ENCODE measurements around the gene RINL.
"Not testable (repeated sequence)": the region's sequence is repeated elsewhere in the genome, so short reads cannot be mapped to it uniquely, and the experiment has no call there.

The RINL gene

GRCh38 chr19:38829203-38829602 lies 48.9 kb downstream of the RINL start:
- H3K27ac Mint-ChIP-seq (ENCODE audit: low read depth); DNase-seq (ENCODE audit: low spot score in 2 of 2); H3K9me3 Mint-ChIP-seq; ATAC-seq (replicated peaks; ENCODE audit: extremely low read depth, poor library complexity, severe bottlenecking); H3K4me3 Mint-ChIP-seq; H3K27me3 Mint-ChIP-seq: not testable (repeated sequence)
- peaks cover 24% of the 10 kb centered on the region for H3K36me3 Mint-ChIP-seq (ENCODE audit: insufficient read depth)
- H3K4me1 Mint-ChIP-seq: peaks cover 33% of the 10 kb centered on the region

- no peaks in the 10 kb centered on the region for H3K9me3 Mint-ChIP-seq
- no peak for ATAC-seq (replicated peaks; ENCODE audit: extremely low read depth, poor library complexity, severe bottlenecking)
- no peak for DNase-seq (ENCODE audit: low spot score in 2 of 2)
- H3K27ac Mint-ChIP-seq (ENCODE audit: low read depth): no peak overlapping the region
- no peak overlapping the region for H3K4me3 Mint-ChIP-seq
- H3K27me3 Mint-ChIP-seq: no peaks in the 10 kb centered on the region
- peaks cover 25% of the 10 kb centered on the region for H3K36me3 Mint-ChIP-seq (ENCODE audit: insufficient read depth)
- H3K4me1 Mint-ChIP-seq: peaks cover 42% of the 10 kb centered on the region
Measured at GRCh38 chr19:38826856-38827551, 51.1 kb downstream of the RINL start.

GRCh38 chr19:38825936-38826335 lies 52.1 kb downstream of the RINL start:
- H3K27ac Mint-ChIP-seq (ENCODE audit: low read depth); H3K9me3 Mint-ChIP-seq; H3K4me3 Mint-ChIP-seq; H3K27me3 Mint-ChIP-seq; DNase-seq (ENCODE audit: low spot score in 2 of 2); ATAC-seq (replicated peaks; ENCODE audit: extremely low read depth, poor library complexity, severe bottlenecking): not testable (repeated sequence)
- H3K4me1 Mint-ChIP-seq: peaks cover 31% of the 10 kb centered on the region
- peaks cover 25% of the 10 kb centered on the region for H3K36me3 Mint-ChIP-seq (ENCODE audit: insufficient read depth)

- not testable (repeated sequence) for DNase-seq (ENCODE audit: low spot score in 2 of 2); ATAC-seq (replicated peaks; ENCODE audit: extremely low read depth, poor library complexity, severe bottlenecking); H3K27me3 Mint-ChIP-seq; H3K9me3 Mint-ChIP-seq; H3K27ac Mint-ChIP-seq (ENCODE audit: low read depth); H3K4me3 Mint-ChIP-seq
- Mint-ChIP-seq H3K4me1 (peaks cover 13% of the 10 kb centered on the region), H3K36me3 (ENCODE audit: insufficient read depth) (peaks cover 10% of the 10 kb centered on the region)
Measured at GRCh38 chr19:38821230-38821825, 56.7 kb downstream of the RINL start.

GRCh38 chr19:38819231-38819920 lies 58.7 kb downstream of the RINL start:
- no peak overlapping the region for H3K27ac Mint-ChIP-seq (ENCODE audit: low read depth)
- no peaks in the 10 kb centered on the region for H3K27me3 Mint-ChIP-seq
- no peaks in the 10 kb centered on the region for H3K9me3 Mint-ChIP-seq
- H3K4me3 Mint-ChIP-seq: no peak overlapping the region
- DNase-seq (ENCODE audit: low spot score in 2 of 2) (no peak), ATAC-seq (replicated peaks; ENCODE audit: extremely low read depth, poor library complexity, severe bottlenecking) (no peak)
- H3K4me1 Mint-ChIP-seq: peaks cover 12% of the 10 kb centered on the region
- H3K36me3 Mint-ChIP-seq (ENCODE audit: insufficient read depth): peaks cover 14% of the 10 kb centered on the region

Data from central memory CD8-positive, alpha-beta T cell (primary cell).